ENCODE measurements around the gene KLF12.

The KLF12 gene

GRCh38 chr13:74101436-74101835, 32.8 kb downstream of the KLF12 start:
- no peak for DNase-seq

- no peak for DNase-seq
These were observed 36.1 kb downstream of the KLF12 start for GRCh38 chr13:74098077-74098476.

- no peak for DNase-seq
These were observed 37.1 kb downstream of the KLF12 start for GRCh38 chr13:74097116-74097515.

DNA sequence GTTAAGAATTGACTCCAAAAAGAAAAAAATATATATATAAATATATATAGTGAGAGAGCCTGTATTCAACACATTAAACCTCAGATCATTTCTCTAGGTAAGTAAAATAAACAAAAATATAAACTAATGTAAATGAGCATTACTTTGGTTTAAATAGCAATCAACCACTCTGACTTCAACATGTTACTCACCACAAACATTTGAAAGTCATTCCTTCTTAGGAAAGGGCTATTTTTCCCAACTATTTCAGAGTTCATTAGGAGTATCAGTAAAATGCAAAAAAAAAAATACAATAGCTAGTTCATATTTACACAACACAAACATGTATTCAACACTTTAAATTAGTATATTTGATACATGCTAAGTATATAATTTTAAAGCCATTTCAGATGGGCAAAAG, 40.5 kb downstream of the KLF12 start:
- DNase-seq = no peak

- no peak for DNase-seq
These were observed 41.5 kb downstream of the KLF12 start for GRCh38 chr13:74092711-74093110.

- no peak for DNase-seq
These were observed 43.2 kb downstream of the KLF12 start for GRCh38 chr13:74090869-74091605.

DNA sequence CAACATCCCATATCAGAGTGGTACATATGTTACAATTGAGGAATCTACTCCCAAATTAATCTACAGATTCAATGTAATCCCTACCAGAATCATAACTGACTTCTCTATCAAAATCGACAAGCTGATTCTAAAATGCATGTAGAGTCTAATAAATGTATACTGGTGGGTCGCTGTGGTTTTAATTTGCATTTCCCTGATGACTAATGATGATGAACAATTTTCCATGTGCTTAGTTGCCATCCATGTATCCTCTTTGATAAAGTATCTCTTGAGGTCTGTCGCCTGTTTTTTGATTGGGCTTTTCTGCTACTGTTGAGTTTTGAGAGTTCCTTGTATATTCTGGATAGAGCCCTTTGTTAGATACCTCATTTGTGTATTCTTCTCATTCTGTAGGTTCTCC, 43.8 kb downstream of the KLF12 start:
- DNase-seq = no peak

GRCh38 chr13:74087357-74087756, 46.8 kb downstream of the KLF12 start:
- no peak for DNase-seq

Data from activated CD4-positive, CD25-positive, alpha-beta regulatory T cell treated with anti-CD3 and anti-CD28 coated beads, Interleukin-2, amount 50 U/mL, for 72 hours (primary cell).